GM18519 (cell line): Measurements from ENCODE around the gene CDS2.

Experiments
- ATAC-seq: cut with Tn5 transposase; IDR thresholded peaks from one replicate; pipeline ENCODE4 v1.9.1; 2021; ENCODE audit warnings: mild to moderate bottlenecking, moderate library complexity; ENCODE audit not compliant: unreplicated experiment, low FRiP score

The CDS2 gene

GRCh38 chr20:5118220-5119142 is 8.3 kb upstream of the CDS2 start:
- ATAC-seq, result no peak

DNA sequence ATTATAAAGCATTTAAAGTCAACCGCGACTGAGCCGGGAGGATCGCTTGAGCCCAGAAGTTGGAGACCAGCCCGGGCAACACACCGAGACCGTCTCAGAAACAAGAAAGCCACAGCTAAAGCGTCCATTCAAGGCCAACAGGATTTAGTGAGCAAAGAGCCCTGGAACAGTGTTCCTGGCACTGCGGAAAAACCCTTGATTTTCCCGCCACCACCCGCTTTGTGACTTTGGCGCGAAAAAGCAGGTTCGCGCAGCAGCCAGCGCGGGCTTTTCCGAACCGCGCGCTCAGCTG is 7.7 kb upstream of the CDS2 start:
- ATAC-seq, result no peak

- peak; percentile 83 for ATAC-seq
These were observed 7.2 kb upstream of the CDS2 start, which contains the start of gene PCNA for GRCh38 chr20:5119435-5120184. Gene PCNA, minus strand, starts transcription at chr20:5119958. Its CDS starts 160 bp downstream, at chr20:5119798.

GRCh38 chr20:5120185-5120476 is 6.7 kb upstream of the CDS2 start:
- ATAC-seq, result no peak

- ATAC-seq, result no peak
These were observed 3.9 kb upstream of the CDS2 start for GRCh38 chr20:5122873-5123260.

DNA sequence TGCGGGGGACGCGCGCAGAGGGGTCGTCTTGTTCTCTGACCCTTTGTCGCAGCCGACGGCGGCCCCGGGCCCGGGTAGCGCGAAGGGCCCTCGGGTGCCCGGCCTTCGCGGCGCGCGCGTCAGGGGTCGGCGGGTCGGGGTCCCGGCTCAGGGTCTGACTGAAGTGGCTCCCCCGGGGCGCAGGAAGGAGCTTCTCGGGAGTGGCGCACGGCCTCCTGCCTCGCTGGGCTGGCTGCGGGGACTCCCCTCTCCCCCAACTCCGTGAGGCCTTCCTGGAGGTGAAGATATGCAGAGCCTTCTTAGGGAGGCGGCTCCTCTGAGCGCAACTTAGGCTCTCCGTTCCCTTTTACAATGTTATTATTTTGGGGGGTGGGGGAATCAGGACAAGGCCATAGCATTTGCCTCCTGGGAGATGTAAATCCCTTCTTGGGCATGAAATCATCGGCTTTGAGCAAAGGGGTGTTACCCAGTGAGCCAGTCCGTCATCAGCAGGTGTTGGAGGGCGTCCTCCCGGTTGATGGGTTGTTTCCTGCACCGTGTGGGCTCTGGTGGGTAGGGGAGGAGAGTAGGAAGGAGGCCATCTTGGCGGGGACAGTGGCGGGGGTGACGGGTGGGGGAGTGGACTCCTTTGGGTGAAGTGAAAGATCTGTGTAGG is 523 bp downstream of the CDS2 start:
- peak; percentile 26 for ATAC-seq

- ATAC-seq, result no peak
These were observed 1.1 kb downstream of the CDS2 start for GRCh38 chr20:5127859-5128424.

DNA sequence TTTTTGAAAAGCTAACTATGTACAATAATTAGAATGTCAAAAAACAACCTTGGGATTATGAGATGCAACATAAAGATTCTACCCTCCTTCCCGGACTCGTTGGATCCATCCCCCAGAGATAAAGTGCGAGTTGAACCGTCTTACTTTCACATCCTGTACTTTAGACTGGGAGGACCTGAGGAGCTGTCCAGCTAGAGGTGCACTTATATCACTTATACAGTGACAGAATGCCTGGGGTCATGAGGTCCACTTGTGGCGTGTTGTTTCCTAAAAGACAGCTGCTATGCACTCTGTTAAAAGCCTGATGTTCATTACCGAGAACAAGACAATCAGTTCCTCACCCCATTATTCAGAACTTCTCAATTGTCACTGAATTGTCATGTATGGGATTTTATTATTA is 2.1 kb downstream of the CDS2 start:
- no peak for ATAC-seq

GRCh38 chr20:5131502-5131901 is 4.7 kb downstream of the CDS2 start:
- ATAC-seq, result no peak

- no peak for ATAC-seq
These were observed 7.2 kb downstream of the CDS2 start for GRCh38 chr20:5133998-5134397.

DNA sequence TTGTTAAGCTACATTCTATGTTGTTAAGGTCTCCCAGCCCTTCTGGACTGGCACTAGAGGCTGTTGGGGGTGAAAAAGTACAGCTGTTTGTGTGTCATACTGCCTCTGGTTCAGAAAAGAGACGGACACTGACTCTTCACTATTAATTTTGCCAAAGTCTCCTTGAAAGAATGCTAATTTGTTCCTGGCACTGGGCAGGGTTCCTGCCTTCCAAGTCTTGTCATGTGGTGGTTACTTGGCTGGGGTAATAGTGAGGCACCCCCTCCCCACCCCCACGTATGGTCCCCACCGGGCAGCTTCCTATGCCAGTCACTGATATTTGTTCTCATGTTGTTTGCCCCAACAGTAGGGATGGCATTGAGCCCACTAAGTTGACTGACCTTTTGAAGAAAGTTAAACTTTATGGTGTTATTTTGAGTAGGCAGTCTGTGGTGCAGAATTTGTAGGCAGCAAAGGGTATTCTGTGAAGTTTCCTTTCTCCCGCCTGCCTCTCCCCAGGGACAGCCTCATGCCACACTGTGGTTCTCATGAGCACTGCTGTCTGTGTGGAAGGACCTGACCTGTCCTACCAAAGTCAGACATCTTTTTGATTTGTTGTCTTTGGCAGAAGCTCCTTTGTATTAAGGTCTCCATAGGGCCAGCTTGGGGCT is 8.7 kb downstream of the CDS2 start:
- no peak for ATAC-seq

DNA sequence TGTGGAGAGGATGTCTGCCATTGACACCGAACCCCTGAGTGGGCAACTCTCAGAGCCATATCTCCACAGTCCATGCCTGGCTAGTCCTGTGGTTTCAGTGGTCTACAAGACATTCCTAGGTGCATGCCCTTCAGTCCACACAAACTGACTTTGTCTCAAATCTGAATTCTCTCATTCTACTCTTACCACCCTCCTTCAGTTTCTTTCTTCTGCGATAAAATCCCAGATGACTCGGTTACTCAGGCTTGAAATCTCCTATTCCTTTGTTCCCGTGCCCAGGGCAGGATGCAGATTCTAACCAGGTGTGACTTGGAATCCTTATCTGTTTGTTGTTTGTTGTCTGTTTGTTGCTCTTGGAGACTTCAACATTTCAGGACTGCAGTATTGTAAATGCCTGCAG is 9.3 kb downstream of the CDS2 start:
- ATAC-seq, result no peak

- no peak for ATAC-seq
These were observed 13.4 kb downstream of the CDS2 start for GRCh38 chr20:5140195-5140594.

DNA sequence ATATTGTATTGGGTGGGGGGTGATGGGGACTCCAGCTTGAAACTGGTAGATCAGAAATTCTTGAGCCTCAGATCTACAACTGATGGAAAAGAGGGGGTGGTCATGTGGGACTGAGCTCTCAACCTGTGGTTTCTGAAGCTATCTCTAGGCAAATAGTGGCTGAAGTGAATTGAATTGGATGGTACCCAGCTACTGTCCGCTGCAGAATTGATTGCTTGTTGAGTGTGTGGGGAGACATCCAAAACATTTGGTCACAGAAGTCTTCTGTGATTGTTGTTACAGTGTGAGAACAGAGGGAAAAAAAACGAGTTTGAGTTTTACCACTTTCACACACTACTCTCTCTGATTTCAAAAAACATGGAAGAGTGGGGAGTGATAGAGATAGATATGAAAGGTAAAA is 14.8 kb downstream of the CDS2 start:
- no peak for ATAC-seq

DNA sequence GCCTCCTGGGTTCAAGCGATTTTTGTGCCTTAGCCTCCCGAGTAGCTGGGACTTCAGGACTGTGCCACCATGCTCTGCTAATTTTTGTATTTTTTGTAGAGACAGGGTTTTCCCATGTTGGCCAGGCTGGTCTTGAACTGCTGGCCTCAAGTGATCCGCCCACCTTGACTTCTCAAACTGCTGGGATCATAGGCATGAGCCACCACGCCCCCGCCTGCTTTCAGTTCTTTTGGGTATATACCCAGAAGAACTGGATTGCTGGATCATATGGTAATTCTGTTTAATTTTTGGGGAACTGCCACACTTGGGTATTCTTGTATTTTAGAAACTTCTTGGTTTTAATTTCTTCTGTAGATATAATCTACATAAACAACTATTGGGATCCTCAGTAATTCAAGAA is 17.0 kb downstream of the CDS2 start:
- ATAC-seq, result no peak

DNA sequence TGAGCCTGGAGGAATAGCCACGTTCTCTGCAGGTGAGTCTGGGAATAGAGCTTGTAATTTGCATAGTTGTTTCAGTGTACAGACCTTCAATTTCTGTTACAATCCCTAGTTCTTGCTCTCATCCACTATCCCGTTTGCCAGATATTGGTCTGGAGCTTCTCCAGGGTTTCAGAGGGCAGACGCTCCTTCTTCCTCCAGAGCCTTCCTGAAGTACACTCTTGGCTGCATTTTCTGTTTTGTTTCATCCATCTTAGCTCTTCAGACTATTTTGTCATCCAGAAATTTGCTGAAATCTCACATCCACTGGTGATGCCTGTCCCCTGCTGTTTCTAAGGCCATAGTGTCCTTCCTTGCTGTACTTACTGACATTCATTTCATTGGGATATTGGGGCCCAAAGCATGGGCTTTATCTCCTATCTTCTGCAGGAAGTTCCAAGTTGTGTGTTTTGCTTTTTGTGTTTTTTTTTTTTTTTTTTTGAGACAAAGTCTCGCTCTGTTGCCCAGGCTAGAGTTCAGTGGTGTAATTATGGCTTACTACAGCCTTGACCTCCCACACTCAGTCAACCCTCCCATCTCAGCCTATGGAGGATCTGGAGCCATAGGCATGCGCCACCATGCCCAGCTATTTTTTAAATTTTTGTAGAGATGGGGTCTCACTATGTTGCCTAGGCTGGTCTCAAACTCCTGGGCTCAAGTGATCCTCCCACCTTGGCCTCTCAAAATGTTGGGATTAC is 18.7 kb downstream of the CDS2 start:
- no peak for ATAC-seq

- ATAC-seq, result no peak
These were observed 19.4 kb downstream of the CDS2 start for GRCh38 chr20:5146099-5146668.

- ATAC-seq, result no peak
These were observed 20.2 kb downstream of the CDS2 start for GRCh38 chr20:5146871-5147592.

DNA sequence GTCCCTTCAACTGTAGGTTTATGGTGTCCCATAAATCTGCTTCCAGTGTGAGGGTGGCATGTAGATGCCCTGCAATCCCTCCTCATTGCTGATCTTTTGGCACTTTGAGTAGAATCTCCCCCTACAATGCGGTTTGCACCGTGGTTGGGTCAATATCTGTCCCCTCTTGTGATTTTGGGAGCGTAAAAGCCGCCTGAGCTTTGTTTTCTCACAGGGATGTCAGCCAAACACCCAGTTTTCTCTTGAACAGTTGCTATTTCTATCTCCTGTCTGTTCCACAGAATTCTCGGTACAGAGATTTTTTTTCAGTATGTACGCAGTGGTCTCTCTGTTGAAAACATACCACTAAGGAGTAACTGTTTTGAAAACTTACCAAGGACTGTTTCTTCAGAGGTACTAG is 21.8 kb downstream of the CDS2 start:
- ATAC-seq, result no peak
